NK-92 (cell line): ENCODE results near the gene SPON2.
"Not testable (repeated sequence)": the region's sequence is repeated elsewhere in the genome, so short reads cannot be mapped to it uniquely, and the experiment has no call there.

ENCODE experiments used
- DNase-seq: peaks from one replicate; lab custom pipeline; 2025; ENCODE audit not compliant: unreplicated experiment; lab: John Stamatoyannopoulos, UW

The SPON2 gene

GRCh38 chr4:1152290-1152689 lies 20.1 kb downstream of the SPON2 start:
- no peak for DNase-seq

GRCh38 chr4:1151541-1151940 lies 20.8 kb downstream of the SPON2 start:
- DNase-seq: no peak

DNA sequence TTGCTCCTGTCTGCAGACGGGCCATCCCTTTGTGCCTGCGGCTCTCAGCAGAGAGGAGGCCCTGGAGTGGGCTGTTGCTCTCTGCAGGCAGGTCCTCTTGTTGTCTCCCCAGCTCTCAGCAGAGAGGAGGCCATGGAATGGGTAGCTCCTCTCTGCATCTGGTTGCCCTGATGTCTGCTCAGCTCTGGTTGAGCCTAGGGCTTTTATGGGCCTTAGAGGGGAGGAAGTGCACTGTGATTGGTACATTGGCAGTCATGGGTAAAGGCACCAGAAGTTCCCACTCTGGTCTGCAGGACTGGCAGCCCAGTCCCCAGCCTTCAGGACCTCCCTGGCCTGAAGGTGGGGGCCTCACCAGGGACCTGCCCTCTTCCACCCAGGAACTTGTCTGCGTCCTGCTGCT lies 21.5 kb downstream of the SPON2 start:
- no peak for DNase-seq

- DNase-seq: no peak
Measured at GRCh38 chr4:1139860-1140259, 32.5 kb downstream of the SPON2 start.

DNA sequence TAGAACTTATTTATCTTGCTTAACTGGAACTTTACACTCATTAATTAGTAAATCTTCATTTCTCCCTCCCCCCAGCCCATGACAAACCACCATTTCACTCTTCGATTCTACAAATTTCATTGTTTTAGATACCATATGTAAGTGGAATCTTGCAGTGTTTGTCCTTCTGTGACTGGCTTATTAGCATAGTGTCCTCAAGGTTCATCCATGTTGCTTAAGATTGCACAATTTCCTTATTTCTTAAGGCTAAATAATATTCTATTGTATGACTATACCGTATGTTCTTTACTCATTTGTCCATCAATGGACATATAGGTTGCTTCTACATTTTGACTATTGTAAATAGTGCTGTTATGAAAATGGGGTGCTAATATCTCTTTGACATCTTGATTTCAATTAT lies 34.5 kb downstream of the SPON2 start:
- DNase-seq: no peak

GRCh38 chr4:1137063-1137776 lies 35.2 kb downstream of the SPON2 start:
- no peak for DNase-seq

DNA sequence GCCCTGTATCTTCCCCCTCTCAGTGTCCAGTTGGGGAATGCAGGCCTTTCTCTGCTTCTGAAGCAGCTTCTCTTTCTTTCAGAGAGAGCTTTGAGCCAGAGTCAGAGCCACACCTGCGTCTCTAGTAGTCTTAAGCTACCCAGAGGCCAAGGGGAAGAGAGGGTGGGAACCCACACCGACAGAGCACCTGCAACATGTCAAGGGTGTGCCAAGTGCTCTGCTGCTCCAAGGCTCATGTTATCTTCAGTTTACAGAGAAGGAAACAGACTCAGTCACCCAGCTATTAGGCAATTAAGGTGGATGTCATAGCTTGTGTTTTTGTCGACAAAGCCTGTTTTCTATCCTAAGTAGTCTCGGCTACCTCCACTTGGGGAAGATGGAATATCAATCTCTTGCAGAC lies 36.3 kb downstream of the SPON2 start:
- DNase-seq: no peak

GRCh38 chr4:1133033-1133432 lies 39.4 kb downstream of the SPON2 start:
- no peak for DNase-seq

DNA sequence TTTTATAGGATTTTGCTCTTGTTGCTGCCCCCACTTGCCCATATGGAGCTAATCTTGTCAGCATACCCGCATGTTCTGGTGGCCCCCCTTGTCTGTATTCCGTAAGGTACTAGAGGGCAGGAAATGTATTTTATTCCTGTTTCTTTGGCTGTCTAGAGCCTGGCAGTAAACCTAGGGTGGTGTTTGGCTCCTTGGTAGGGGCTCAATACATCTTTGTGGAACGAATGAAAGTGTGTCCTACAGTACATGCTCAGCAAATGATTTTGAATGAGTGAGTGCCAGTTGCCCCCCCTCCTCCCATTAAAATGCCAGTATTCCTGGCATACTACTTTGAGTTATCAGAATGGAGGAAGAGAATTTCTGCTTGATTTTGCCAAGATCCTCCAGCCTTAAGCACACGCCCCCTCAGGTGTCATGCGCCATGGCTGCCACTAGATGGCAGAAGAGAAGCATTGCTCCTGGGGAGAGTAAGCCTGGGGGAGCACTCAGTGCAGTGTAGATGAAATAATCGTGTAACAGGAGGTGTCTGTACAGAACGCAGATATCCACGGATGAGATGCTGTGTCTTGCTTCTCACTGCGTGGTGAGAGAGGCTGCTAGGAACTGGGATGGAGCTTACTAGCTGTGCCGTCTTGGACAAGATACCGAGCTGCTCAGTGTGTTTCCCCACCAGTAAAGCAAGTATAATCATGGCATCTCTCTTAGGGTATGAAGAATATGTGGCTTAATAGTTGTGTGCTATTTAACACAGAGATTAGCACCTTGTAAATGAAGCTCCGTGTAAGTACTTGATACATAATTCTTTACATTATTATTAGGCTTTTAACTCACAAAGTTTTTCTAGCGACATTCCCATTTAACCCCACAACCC lies 41.8 kb downstream of the SPON2 start:
- no peak for DNase-seq

- no peak for DNase-seq
Measured at GRCh38 chr4:1126506-1126905, 45.9 kb downstream of the SPON2 start.

DNA sequence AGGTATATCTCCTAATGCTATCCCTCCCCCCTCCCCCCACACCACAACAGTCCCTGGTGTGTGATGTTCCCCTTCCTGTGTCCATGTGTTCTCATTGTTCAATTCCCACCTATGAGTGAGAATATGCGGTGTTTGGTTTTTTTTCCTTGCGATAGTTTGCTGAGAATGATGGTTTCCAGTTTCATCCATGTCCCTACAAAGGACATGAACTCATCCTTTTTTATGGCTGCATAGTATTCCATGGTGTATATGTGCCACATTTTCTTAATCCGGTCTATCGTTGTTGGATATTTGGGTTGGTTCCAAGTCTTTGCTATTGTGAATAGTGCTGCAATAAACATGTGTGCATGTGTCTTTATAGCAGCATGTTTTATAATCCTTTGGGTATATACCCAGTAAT lies 46.9 kb downstream of the SPON2 start:
- not testable (repeated sequence) for DNase-seq

DNA sequence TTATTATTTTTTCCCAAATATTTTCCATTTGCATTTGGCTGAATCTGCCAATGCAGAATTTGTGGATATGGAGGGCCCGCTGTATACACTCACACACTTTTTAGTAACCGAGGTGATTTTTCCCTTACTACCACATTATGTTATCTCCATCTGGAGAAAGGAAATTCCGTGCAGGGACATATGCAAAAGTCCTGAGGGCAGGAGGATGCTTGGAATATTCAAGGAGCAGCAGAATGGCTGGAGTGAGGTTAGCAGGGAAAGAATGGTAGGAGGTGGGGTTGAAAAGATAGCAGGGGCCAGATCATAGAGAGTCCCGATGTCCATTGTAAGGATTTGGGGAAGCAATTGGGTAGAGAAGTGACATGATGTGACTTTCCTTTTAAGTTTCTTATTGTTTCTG lies 47.6 kb downstream of the SPON2 start:
- DNase-seq: no peak

- DNase-seq: no peak
Measured at GRCh38 chr4:1122505-1122904, 49.9 kb downstream of the SPON2 start.
